ENCODE results near the gene SBF2.

DNA sequence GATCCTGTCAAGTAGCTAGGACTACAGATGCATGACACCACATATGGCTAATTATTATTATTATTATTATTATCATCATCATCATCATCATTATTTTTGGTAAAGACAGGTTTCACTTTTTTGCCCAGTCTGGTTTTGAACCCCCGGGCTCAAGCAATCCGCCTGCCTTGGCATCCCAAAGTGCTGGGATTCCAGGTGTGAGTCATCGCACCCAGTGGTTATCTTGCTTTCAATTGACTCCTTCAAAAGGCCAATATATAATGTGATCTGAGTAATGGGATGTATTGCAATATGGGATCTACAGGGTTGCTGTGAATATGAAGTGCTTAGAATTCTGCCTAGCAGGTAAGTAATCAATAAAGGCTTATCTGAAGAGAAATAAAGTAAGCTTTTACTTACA lies 221.2 kb downstream of the SBF2 start:
- TF ChIP-seq POLR2A (IDR thresholded peaks at IDR 0.05; ENCODE audit: low read depth, low read length) (no peak), TAF1 (IDR thresholded peaks at IDR 0.05; ENCODE audit: low read depth, low read length) (no peak), POLR2AphosphoS5 (IDR thresholded peaks at IDR 0.05; ENCODE audit: low read depth, low read length) (no peak), SPI1 (IDR thresholded peaks at IDR 0.05; ENCODE audit: low read depth, low read length) (no peak), POU2F2 (IDR thresholded peaks at IDR 0.05; ENCODE audit: low read depth, low read length) (no peak)
